ENCODE data around the gene IGFBPL1.

DNA sequence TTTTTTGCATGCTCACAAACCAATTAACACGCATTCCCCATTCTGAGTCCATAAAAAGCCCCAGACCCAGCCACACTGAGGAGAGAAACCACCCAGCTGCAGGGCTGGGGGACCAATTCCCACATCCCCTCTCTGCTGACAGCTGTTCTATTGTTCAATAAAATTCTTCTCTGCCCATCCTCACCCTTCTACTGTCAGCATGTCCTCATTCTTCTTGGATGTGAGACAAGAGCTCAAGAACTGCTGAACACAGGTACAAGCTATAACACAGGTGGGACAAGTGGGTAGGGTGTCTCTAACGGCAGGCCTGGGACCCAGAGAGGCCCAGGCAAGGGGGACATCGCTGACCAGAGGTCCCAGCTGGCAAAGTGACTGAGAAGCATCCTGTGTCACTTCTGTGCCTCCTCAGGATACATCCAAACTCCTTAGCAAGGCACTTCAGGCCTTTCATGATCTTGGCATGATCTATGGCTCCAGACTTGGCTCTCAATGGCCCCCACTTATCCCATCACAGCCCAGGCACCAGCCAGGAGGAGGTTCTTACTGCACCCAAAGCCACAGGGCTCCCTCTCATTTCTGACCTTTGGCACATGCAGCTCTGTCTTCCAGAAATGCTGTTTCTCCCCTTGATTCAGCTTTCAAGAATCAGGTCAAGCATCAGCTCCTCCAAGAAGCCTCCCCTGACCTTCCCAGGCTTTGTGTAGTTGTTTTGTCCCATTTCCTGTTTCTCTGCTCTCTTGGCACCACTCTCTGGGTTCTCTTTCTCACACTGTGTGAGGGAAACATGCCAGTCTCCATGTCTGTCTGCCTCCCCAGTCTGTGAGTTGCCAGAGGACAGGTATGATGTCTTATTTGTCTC, 39.0 kb downstream of the IGFBPL1 start:
- TF ChIP-seq, protein P1, sequence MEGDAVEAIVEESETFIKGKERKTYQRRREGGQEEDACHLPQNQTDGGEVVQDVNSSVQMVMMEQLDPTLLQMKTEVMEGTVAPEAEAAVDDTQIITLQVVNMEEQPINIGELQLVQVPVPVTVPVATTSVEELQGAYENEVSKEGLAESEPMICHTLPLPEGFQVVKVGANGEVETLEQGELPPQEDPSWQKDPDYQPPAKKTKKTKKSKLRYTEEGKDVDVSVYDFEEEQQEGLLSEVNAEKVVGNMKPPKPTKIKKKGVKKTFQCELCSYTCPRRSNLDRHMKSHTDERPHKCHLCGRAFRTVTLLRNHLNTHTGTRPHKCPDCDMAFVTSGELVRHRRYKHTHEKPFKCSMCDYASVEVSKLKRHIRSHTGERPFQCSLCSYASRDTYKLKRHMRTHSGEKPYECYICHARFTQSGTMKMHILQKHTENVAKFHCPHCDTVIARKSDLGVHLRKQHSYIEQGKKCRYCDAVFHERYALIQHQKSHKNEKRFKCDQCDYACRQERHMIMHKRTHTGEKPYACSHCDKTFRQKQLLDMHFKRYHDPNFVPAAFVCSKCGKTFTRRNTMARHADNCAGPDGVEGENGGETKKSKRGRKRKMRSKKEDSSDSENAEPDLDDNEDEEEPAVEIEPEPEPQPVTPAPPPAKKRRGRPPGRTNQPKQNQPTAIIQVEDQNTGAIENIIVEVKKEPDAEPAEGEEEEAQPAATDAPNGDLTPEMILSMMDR (IDR thresholded peaks at IDR 0.05) = no peak
- no peak for TF ChIP-seq EZH2 (IDR thresholded peaks at IDR 0.05; ENCODE audit: borderline replicate concordance, insufficient read depth, low read depth, low read length, poor library complexity, severe bottlenecking)

Data from B cell (primary cell).